GM21367 (cell line): ENCODE results near the gene CFAP74.

ENCODE experiments used
- ATAC-seq: cut with Tn5 transposase; IDR thresholded peaks from one replicate; pipeline ENCODE4 v1.9.1; 2021; ENCODE audit not compliant: unreplicated experiment

Gene CFAP74

GRCh38 chr1:2022063-2022770 lies 18.6 kb upstream of the CFAP74 start:
- no peak for ATAC-seq

- ATAC-seq = no peak
Observed at GRCh38 chr1:2021550-2021949, 18.0 kb upstream of the CFAP74 start.

GRCh38 chr1:2020310-2020655 lies 16.7 kb upstream of the CFAP74 start:
- no peak for ATAC-seq

DNA sequence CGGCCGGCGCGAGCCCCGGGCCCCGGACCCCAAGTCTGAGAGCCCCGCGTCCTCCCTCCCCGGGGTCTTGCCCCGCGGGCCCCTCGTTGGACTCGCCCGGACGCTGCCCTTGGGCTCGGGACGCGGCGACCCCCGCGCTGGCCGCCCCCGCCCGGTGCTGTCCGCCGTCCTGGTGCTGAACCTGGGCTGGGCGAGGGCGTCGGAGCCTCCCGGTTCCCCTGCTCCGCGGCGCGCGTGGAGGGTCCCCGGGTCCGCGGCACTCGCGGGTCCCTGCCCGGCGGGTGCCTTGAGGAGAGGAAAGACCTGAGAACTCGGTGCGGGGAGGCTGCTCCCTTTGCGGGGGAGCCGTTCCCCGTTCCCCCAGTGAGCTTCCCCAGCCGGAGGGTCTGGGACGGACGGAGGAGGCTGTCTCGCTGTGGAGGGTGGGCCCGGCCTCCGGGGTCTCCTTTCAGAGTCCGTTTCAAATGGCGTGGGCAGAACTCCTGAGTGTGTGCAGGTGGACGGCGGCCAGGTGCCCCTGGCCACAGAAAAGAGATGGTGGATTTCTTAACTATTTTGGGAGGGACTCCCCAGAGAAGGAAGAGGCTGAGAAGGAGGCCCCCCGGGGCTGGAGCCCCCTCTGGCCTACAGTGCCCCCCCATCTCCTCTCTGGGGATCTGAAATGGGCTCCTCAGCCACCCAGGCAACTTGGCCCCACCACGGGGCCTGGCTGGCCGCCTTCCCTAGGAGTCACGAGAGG lies 16.2 kb upstream of the CFAP74 start:
- ATAC-seq = no peak

DNA sequence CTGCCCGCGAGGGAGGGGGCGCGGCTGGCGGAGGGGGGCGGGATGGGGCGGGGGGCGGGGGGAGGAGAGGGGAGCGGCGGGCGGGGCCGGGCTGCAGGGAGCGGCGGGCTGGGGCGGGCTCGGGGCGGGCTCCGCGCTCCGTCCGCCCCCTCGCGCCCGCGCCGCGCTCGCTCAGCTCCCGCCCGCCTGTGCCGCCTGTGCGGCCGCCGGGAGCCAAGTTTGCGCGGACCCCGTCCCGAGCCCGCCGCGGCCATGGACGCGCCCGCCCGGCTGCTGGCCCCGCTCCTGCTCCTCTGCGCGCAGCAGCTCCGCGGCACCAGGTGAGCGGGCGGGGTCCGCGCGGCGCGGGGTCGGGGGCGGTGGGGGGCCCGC lies 15.6 kb upstream of the CFAP74 start, which contains the start of gene GABRD:
Gene GABRD (plus strand): TSS at position 174 of the 372 bp plus-strand sequence. CDS start 79 bp downstream, at position 253.
- no peak for ATAC-seq

DNA sequence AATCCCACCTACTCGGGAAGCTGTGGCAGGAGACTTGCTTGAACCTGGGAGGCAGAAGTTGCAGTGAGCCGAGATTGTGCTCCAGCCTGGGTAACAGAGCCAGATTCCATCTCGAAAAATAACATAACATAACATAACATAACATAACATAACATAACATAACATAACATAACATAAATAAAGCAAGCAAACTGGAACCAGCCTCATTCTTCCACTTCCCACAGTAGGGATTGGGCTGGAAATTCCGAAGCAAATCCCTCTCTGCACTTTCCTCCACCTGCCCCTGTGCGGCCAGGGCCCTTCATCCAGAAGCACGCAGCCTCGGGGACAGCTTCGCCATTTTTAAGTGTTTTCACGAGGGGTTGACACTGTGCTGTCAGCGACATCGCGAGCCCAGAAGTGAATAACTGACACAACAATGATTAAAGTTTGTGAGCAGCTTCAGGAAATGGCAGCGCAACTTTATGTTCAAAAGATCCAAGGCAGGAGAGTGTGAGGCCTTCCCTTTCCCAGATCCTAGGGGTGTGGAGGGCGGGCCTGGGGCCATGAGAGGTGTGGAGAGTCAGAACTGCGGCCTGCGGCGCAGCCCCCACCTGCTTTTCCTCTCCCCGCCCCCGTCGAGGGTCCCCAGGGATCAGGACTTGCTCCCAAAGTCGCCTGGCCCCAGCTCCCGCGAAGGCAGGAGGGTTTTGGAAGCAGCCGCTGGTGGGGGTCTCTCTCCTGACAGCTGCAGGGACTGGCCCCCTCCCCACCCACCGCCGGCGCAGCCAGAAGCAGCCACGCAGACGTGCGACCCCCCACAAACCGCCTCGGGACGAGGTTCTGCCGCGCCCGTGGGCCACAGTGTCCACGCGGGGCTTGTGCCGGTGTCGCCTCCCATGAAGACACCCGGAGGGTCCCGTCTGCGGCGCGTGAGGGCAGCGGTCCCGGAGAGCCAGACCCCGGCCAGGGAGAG lies 14.9 kb upstream of the CFAP74 start:
- no peak for ATAC-seq

DNA sequence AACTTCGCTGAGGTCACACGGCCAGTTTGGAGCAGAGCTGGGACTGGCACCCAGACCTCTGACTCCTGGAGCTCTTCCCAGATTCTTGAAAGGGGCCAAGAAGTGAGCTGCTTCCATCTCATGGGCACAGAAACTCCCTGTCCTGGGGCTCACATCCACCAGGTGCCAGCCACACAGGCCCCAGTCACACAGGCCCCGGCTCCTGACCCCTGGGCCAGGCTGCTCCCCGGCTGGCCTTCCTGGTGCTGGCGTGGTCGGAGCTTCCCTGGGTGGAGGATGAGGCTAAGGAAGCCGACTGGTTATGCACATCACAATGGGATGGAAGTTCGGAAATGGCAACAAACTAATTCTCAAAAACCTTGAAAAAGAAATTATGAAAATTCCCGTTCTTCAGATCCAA lies 12.5 kb upstream of the CFAP74 start:
- ATAC-seq = no peak

DNA sequence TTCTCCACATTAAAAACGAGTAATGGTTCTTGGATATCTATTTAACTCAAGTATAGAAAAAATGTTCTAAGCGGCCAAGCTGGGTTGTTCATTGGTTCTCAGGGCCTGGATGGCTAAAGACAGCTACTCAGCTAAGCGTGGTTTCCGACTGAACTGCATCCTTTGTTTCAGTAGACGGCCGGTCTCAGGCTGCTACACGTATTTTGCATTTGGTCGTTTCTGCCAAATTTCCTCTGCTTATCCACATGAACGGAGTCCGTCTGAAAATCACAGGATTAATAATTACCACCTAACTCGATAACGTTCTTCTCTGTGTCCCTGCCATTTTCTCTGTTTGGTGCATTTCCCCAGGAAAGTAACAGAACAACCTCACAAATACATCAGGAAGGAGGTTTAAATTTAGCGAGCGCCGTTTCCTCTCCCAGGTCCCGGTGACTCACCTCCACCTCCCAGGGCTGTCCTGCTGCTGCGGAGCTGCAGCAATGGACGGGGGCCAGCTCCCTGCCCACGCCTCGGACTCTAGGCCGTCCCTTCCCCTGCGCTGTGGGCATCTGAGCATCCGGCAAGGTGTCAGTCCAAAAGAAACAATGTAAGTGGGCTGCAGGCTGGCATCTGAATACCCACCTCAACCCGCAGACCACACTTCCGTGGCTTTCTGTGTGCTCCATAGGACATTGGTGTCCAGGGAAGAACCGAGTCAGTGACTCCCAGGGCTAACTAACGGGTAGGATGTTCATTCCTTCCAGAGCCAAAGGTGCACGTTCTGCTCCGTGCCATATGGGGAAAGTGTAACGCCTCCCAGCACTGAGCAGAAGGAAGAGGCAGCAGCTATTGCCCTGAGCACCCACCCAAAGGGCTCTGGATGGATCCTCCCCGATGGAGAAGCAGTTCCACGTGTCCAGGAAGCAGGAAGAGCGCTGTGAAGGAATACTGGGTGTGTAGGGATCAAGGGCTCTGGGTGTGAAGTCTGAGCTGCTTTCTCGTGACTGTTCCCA lies 11.5 kb upstream of the CFAP74 start:
- ATAC-seq = no peak

DNA sequence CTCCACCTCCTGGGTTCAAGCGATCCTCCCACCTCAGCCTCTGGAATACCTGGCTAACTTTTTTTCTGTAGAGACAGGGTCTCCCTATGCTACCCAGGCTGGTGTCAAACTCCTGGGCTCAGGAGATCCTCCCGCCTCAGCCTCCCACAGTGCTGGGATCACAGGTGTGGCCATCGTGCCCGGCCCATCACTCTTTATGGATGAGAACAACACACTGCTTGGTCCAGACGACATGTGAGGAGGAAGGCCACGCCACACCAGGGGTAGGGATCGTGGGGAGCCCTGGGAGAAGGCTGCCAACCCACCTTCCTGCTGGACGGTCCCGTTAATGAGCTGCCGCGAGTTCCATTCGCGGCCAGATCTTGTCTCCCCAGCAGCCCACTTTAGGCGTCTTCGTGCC lies 10.6 kb upstream of the CFAP74 start:
- no peak for ATAC-seq

- ATAC-seq = no peak
Observed at GRCh38 chr1:2009101-2010053, 5.8 kb upstream of the CFAP74 start.

- no peak for ATAC-seq
Observed at GRCh38 chr1:2004856-2005255, 1.3 kb upstream of the CFAP74 start.

DNA sequence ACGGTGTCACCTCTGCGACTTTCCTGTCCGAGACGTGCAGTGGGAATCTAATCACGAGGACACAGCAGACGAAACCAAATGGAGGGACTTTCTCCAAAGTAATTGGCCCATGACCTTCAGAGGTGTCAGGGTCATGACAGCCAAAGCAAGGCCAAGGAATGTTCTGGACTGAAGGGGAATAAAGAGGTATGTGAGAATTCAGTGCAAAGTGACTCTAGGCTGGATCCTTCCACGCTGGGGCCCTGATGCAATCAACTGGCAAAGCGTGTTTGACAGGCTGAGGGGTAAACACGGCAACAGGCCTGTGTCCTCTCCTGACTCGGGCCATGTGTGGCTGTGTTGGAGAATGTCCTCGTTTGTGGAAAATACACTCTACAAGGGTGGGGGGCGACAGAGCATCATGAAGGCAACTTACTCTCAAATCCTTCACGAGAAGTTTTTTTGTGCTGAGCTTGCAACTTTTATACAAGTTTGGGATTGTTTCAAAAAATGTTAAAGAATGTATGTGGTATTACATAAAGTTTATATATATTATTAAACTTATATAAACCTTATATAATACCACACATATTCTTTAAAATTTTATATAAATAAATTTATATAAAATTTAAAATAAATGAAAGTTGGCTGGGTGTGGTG lies 1.7 kb downstream of the CFAP74 start:
- no peak for ATAC-seq

- no peak for ATAC-seq
Observed at GRCh38 chr1:2000850-2001249, 2.7 kb downstream of the CFAP74 start.

GRCh38 chr1:2000432-2000831 lies 3.2 kb downstream of the CFAP74 start:
- no peak for ATAC-seq

GRCh38 chr1:1997576-1997975 lies 6.0 kb downstream of the CFAP74 start:
- no peak for ATAC-seq

GRCh38 chr1:1996207-1996651 lies 7.4 kb downstream of the CFAP74 start:
- ATAC-seq = no peak

- ATAC-seq = no peak
Observed at GRCh38 chr1:1994536-1994935, 9.1 kb downstream of the CFAP74 start.

DNA sequence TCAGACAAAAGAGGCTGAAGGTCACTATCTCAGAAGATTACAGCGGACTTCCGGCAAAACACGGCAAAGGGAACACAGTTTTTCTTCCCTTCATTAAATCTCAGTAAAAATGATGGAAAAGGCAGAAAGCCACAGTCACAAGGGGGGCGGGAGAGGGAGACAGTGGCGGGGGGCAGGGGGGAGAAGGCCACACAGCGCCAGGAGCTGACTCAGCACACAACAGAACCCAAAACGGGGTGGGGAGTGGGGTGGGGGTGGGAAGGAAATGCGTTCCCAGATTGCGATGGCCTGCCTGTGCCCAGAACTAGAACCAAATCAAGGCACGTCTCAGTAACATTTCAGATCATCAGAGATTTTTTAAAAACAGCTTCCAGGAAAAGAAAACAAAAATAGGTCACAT lies 13.4 kb downstream of the CFAP74 start:
- no peak for ATAC-seq

DNA sequence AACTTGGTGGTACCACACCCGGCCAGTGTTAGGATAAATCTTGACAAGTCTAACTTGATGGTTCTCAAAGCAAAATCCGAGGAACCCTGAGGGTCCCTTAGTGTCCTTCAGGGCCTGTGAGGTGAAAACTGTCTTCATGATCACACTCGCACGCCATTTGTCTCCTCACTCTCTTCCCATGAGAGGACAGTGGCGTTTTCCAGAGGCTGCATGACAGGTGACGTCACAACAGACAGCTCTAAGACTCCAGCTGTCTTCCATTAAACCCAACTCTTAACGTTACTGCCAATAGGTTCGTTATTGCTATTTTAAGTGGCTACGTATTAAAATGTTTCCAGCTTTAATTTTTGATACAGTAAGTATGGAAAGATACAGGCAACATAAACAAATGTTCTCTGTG lies 13.8 kb downstream of the CFAP74 start:
- no peak for ATAC-seq
